GM12878 (cell line): ENCODE results near the gene DPM2. TPM values are rescaled to one million over a fixed set of nuclear protein-coding genes. Genes with fewer than 3 reads are reported as not detected.

ENCODE experiments used
- ATAC-seq: fragments of 200-7000 bp; cut with Tn5 transposase; 3 replicates; pipeline ENCODE4 v1.9.1; 2020; ENCODE audit warnings: mild to moderate bottlenecking, moderate library complexity
- BruUV-seq: library from RNA; stranded (reverse); fragments of 400-500 nt; replicated peaks from 2 replicates; lab custom pipeline; 2021; lab: Mats Ljungman, UMichigan
- CTCF ChIA-PET: fragments of 300-600 bp; sonication (Branson Sonifier 250); formaldehyde crosslinking; extraction: SDS; loops from one replicate; lab custom pipeline; 2021; ENCODE audit warnings: inconsistent platforms; lab: Yijun Ruan, JAX
- POLR2A ChIA-PET: fragments of 350-600 bp; formaldehyde crosslinking; extraction: SDS; loops from one replicate; lab custom pipeline; 2021; ENCODE audit warnings: inconsistent platforms; lab: Charles Lee
- RAD21 ChIA-PET: fragments of 300-600 bp; sonication (Branson Sonifier 250); formaldehyde crosslinking; loops from one replicate; lab custom pipeline; 2023; ENCODE audit warnings: antibody characterized with exemption; ENCODE audit not compliant: unreplicated experiment; lab: Charles Lee
- SMC1A ChIA-PET: fragments of 300-600 bp; sonication (Branson Sonifier 250); formaldehyde crosslinking; loops from one replicate; lab custom pipeline; 2023; ENCODE audit not compliant: unreplicated experiment, uncharacterized antibody; lab: Charles Lee
- DNase-seq: peaks from one replicate; pipeline ENCODE4 v3.0.0-alpha.2; 2011; ENCODE audit warnings: low read depth, low spot score
- FAIRE-seq: peaks from 3 replicates; lab custom pipeline; 2011; peaks lifted over from hg19 to GRCh38; lab: Jason Lieb, UNC
- H2AFZ ChIP-seq: 2 replicates; pipeline ENCODE4 v1.6.0; 2011; ENCODE audit warnings: low read depth, low read length, control low read depth; ENCODE audit not compliant: control insufficient read depth
- H3K27ac ChIP-seq: 2 replicates; pipeline ENCODE4 v1.5.1; 2011; ENCODE audit warnings: control low read depth; ENCODE audit not compliant: control insufficient read depth, insufficient read depth
- H3K27me3 ChIP-seq, 2 experiments: replicated peaks in 1 of 2; 2 replicates each; pipeline versions ENCODE4 v1.6.0 to v1.6.1; 2011; ENCODE audit warnings: low read length in 1 of 2; ENCODE audit not compliant: control insufficient read depth in 2 of 2, insufficient read depth in 2 of 2
- H3K36me3 ChIP-seq, 2 experiments: 2 replicates each; pipeline ENCODE4 v1.5.1; 2011; ENCODE audit warnings: low read length in 1 of 2; ENCODE audit not compliant: control insufficient read depth in 2 of 2, insufficient read depth in 2 of 2
- H3K4me1 ChIP-seq: 2 replicates; pipeline ENCODE4 v1.6.1; 2011; ENCODE audit warnings: mild to moderate bottlenecking, low read length, moderate library complexity, mixed read lengths; ENCODE audit not compliant: control insufficient read depth, insufficient read depth
- H3K4me2 ChIP-seq: 2 replicates; pipeline ENCODE4 v1.6.0; 2011; ENCODE audit warnings: control low read depth; ENCODE audit not compliant: control insufficient read depth, insufficient read depth
- H3K4me3 ChIP-seq: fragments of 200-600 bp; sonication (generic); 2 replicates; pipeline ENCODE4 v1.5.1; 2016
- H3K79me2 ChIP-seq: 2 replicates; pipeline ENCODE4 v1.6.0; 2011; ENCODE audit warnings: low read length; ENCODE audit not compliant: control insufficient read depth, insufficient read depth
- H3K9ac ChIP-seq: 2 replicates; pipeline ENCODE4 v1.8.0; 2011; ENCODE audit warnings: low read length, control low read depth, mixed read lengths; ENCODE audit not compliant: control insufficient read depth, insufficient read depth
- H3K9me3 ChIP-seq: replicated peaks from 3 replicates; pipeline ENCODE4 v1.5.1; 2011; ENCODE audit warnings: mild to moderate bottlenecking, low read length; ENCODE audit not compliant: control insufficient read depth, insufficient read depth
- H4K20me1 ChIP-seq: 2 replicates; pipeline ENCODE4 v1.6.0; 2011; ENCODE audit not compliant: control insufficient read depth, insufficient read depth
- CHD4 ChIP-seq: fragments of 200-600 bp; sonication (generic); IDR thresholded peaks from 2 replicates; pipeline ENCODE4 v1.6.1; 2016; ENCODE audit warnings: mild to moderate bottlenecking
- CREM ChIP-seq: IDR thresholded peaks from 2 replicates; pipeline ENCODE4 v1.6.1; 2014; ENCODE audit warnings: antibody characterized with exemption, low read depth
- FOXM1 ChIP-seq: IDR thresholded peaks from 2 replicates; pipeline ENCODE4 v1.6.1; 2012; ENCODE audit warnings: low read depth, mild to moderate bottlenecking, inconsistent platforms, low read length, moderate library complexity
- NFYB ChIP-seq: IDR thresholded peaks from 2 replicates; pipeline ENCODE4 v1.6.1; 2011; ENCODE audit warnings: low read depth, mild to moderate bottlenecking, low read length, improper control_type of control experiment, moderate library complexity; ENCODE audit not compliant: insufficient read depth
- SMAD1 ChIP-seq: fragments of 450-650 bp; IDR thresholded peaks from 2 replicates; pipeline ENCODE4 v1.6.1; 2018; ENCODE audit warnings: mild to moderate bottlenecking, low read depth; ENCODE audit not compliant: partially characterized antibody
- SMC3 ChIP-seq: IDR thresholded peaks from 2 replicates; pipeline ENCODE4 v1.6.1; 2011; ENCODE audit warnings: low read length, improper control_type of control experiment, borderline replicate concordance
- TARDBP ChIP-seq: IDR thresholded peaks from 2 replicates; pipeline ENCODE4 v1.6.1; 2016; ENCODE audit warnings: borderline replicate concordance
- TCF3 ChIP-seq: IDR thresholded peaks from 2 replicates; pipeline ENCODE4 v1.6.1; 2012; ENCODE audit warnings: low read depth, mild to moderate bottlenecking, low read length, borderline replicate concordance; ENCODE audit not compliant: insufficient read depth
- WGBS: methylation state at CpG from one replicate; pipeline ENCODE4 v1.1.6; 2016; ENCODE audit warnings: low lambda C conversion rate; ENCODE audit not compliant: insufficient replicate concordance, insufficient coverage; ENCODE audit errors: missing lambda C conversion rate; 5-methylcytosine and 5-hydroxymethylcytosine counted together
- in situ Hi-C: fragments of 300-500 bp; cut with MboI; formaldehyde crosslinking; loops from 9 replicates; pipeline ENCODE4 v1.14.3; 2018; ENCODE audit warnings: mixed read lengths
- intact Hi-C: fragments of 100-400 bp; cut with micrococcal nuclease; formaldehyde crosslinking; loops from one replicate; pipeline ENCODE4 v1.14.2; 2022; ENCODE audit not compliant: unreplicated experiment
- polyA plus RNA-seq, 11 experiments: library from polyadenylated mRNA; depleted of rRNA in 4 of 11; unstranded in 6 of 11; stranded (reverse) in 5 of 11; fragments of >200 nt; fragmentation: Nextera tagmentation in 4 of 11; fragmentation: Illumina TruSeq in 1 of 11; extraction: Ambion mirVana in 4 of 11; extraction: Trizol in 1 of 11; gene quantifications; 1 replicate in 1 of 11; 2 replicates in 10 of 11; pipeline versions ENCODE4 v1.2.1 to v1.2.3, GENCODE V29; 2011 to 2016; ENCODE audit warnings: inconsistent platforms in 2 of 11, missing spikeins in 2 of 11, low read depth in 1 of 11
- total RNA-seq, 4 experiments: library from RNA; depleted of rRNA in 3 of 4; stranded (reverse); fragments of >200 nt in 3 of 4; fragmentation: Illumina TruSeq in 1 of 4; extraction: Trizol in 1 of 4; gene quantifications; 2 replicates each; pipeline versions ENCODE4 v1.2.1 to v1.2.3, GENCODE V29; 2013 to 2021
- TF ChIP-seq, protein P1 (sequence below), 3 experiments: IDR thresholded peaks in 2 of 3; conservative IDR thresholded peaks in 1 of 3; 2 replicates each; pipeline ENCODE4 v1.5.1; 2011; ENCODE audit warnings: low read depth in 3 of 3, low read length in 3 of 3, mild to moderate bottlenecking in 3 of 3, control low read depth in 2 of 3, moderate library complexity in 2 of 3, inconsistent platforms in 1 of 3, mixed read lengths in 1 of 3; ENCODE audit not compliant: control insufficient read depth in 2 of 3, insufficient read depth in 1 of 3; ENCODE audit errors: extremely low read depth in 1 of 3
- TF ChIP-seq, protein P2 (sequence below): fragments of 450-650 bp; IDR thresholded peaks from 2 replicates; pipeline ENCODE4 v1.6.1; 2017; ENCODE audit warnings: mild to moderate bottlenecking, moderate library complexity

Gene DPM2
- total and polyA plus RNA-seq, 10 of the 15 experiments (the other 5 are each of a cell fraction or from before 2014, with no cell fraction given) = 22.7 to 77.9 (median 44.7) TPM

DNA sequence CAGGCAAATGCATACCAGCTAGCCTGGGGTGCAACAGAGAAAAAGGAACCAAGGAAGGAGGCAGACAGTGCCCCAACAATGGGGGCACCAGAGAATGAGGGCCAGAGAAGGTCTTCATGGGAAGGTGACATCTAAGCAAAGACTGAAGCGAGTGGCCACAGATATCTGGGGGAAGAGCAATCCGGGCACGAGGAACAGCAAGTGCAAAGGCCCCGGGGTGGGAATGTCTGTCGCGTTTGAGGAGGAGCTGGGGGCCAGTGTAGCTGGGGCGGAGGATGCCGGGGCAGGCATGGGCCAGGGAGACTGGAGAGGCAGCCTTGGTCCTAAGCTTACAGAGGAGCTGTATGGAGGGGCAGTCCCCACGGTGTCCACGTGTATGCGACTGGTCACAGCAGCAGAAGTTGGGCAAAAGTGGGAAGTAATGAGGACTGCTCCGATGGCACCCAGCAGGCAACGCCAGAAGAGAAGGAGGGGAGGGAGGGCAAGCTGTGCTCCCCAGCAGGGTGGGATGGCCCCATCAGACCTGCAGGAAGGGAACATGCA is 24.0 kb upstream of the DPM2 start:
- no peak overlapping the region for H3K9ac ChIP-seq
- H3K4me1 ChIP-seq = peaks cover 12% of the 10 kb centered on the region
- no peaks in the 10 kb centered on the region; the same call in none of the 2 replicates for H3K79me2 ChIP-seq
- BruUV-seq = no TSS peak
- no peak overlapping the region for H3K27ac ChIP-seq
- no peaks in the 10 kb centered on the region for H3K27me3 ChIP-seq
- in situ Hi-C loops (loop anchor here (10.0 kb wide), 1 partner anchor 73 kb away; no protein-coding TSS in a partner anchor), intact Hi-C loops (no loop called here)
- FAIRE-seq (no peak), ATAC-seq (no peak), DNase-seq (no peak)
- no peak overlapping the region for H3K4me2 ChIP-seq
- TF ChIP-seq NFYB = no peak
- TF ChIP-seq CREM = no peak
- no peak overlapping the region for H2AFZ ChIP-seq
- H3K36me3 ChIP-seq = no peaks in the 10 kb centered on the region; a peak in 2 of 4 replicates
- SMC1A ChIA-PET = no interaction called here
- over 99% methylated on average over 13 of the region's 13 CpGs for WGBS
- RAD21 ChIA-PET = interaction anchor here (0.6 kb wide), 1 partner anchor 66 kb away, joined by 4 read pairs; no protein-coding TSS in a partner anchor
- no peaks in the 10 kb centered on the region for H4K20me1 ChIP-seq
- H3K4me3 ChIP-seq = no peak overlapping the region
- POLR2A ChIA-PET = interaction anchor here (1.2 kb wide), 1 partner anchor 9 kb away, joined by 3 read pairs; no protein-coding TSS in a partner anchor
- CTCF ChIA-PET = interaction anchor here (1.0 kb wide), 1 partner anchor 73 kb away, joined by 3 read pairs; no protein-coding TSS in a partner anchor
- H3K9me3 ChIP-seq = no peaks in the 10 kb centered on the region

DNA sequence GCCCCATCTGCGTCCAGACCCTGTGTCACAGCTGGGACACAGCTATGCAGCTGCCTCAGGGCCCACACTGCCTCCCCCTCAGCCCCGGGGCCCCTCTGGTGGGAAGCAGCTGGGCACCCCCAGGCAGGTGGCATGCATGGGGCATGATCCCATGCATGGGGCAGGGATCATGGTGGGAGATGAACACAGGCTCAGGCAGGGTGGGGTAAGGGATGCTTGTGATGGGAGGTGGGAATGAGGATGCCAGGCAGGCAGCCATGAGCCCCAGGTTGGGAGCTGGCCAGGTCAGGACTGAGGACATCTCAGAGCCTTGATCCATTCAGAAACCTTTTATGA is 23.5 kb upstream of the DPM2 start:
- Histone ChIP-seq H3K4me1 (peaks cover 12% of the 10 kb centered on the region), H3K79me2 (no peaks in the 10 kb centered on the region; the same call in none of the 2 replicates), H2AFZ (no peak overlapping the region), H3K4me2 (no peak overlapping the region), H3K9me3 (no peaks in the 10 kb centered on the region), H3K4me3 (no peak overlapping the region), H4K20me1 (no peaks in the 10 kb centered on the region), H3K36me3 (no peaks in the 10 kb centered on the region; a peak in 2 of 4 replicates), H3K27ac (no peak overlapping the region), H3K9ac (no peak overlapping the region), H3K27me3 (no peaks in the 10 kb centered on the region)
- ATAC-seq (no peak), FAIRE-seq (no peak), DNase-seq (no peak)
- ChIA-PET POLR2A (interaction anchor here (0.7 to 1.2 kb wide), 2 partner anchors 9 to 24 kb away, joined by 3 read pairs; no protein-coding TSS in a partner anchor), SMC1A (no interaction called here), RAD21 (interaction anchor here (1.1 kb wide), 1 partner anchor 74 kb away, joined by 3 read pairs; no protein-coding TSS in a partner anchor), CTCF (interaction anchor here (1.0 to 1.1 kb wide), 2 partner anchors 17 to 74 kb away, joined by 3 read pairs; no protein-coding TSS in a partner anchor)
- intact Hi-C loops = no loop called here
- in situ Hi-C loops = loop anchor here (10.0 kb wide), 1 partner anchor 74 kb away; no protein-coding TSS in a partner anchor
- WGBS = 69% methylated on average over 2 of the region's 2 CpGs
- BruUV-seq = no TSS peak
- TF ChIP-seq, protein P1, sequence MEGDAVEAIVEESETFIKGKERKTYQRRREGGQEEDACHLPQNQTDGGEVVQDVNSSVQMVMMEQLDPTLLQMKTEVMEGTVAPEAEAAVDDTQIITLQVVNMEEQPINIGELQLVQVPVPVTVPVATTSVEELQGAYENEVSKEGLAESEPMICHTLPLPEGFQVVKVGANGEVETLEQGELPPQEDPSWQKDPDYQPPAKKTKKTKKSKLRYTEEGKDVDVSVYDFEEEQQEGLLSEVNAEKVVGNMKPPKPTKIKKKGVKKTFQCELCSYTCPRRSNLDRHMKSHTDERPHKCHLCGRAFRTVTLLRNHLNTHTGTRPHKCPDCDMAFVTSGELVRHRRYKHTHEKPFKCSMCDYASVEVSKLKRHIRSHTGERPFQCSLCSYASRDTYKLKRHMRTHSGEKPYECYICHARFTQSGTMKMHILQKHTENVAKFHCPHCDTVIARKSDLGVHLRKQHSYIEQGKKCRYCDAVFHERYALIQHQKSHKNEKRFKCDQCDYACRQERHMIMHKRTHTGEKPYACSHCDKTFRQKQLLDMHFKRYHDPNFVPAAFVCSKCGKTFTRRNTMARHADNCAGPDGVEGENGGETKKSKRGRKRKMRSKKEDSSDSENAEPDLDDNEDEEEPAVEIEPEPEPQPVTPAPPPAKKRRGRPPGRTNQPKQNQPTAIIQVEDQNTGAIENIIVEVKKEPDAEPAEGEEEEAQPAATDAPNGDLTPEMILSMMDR (IDR thresholded peaks at IDR 0.05 in 2 of 3, conservative IDR thresholded peaks at IDR 0.05 in 1 of 3; ENCODE audit: control insufficient read depth in 2 of 3, extremely low read depth in 1 of 3, insufficient read depth in 1 of 3, low read depth in 3 of 3, low read length in 3 of 3) = no peak
- TF ChIP-seq FOXM1 = no peak
- TF ChIP-seq TCF3 = no peak
- TF ChIP-seq TARDBP = no peak
- no peak for TF ChIP-seq CHD4
- no peak for TF ChIP-seq SMAD1
- TF ChIP-seq, protein P2, sequence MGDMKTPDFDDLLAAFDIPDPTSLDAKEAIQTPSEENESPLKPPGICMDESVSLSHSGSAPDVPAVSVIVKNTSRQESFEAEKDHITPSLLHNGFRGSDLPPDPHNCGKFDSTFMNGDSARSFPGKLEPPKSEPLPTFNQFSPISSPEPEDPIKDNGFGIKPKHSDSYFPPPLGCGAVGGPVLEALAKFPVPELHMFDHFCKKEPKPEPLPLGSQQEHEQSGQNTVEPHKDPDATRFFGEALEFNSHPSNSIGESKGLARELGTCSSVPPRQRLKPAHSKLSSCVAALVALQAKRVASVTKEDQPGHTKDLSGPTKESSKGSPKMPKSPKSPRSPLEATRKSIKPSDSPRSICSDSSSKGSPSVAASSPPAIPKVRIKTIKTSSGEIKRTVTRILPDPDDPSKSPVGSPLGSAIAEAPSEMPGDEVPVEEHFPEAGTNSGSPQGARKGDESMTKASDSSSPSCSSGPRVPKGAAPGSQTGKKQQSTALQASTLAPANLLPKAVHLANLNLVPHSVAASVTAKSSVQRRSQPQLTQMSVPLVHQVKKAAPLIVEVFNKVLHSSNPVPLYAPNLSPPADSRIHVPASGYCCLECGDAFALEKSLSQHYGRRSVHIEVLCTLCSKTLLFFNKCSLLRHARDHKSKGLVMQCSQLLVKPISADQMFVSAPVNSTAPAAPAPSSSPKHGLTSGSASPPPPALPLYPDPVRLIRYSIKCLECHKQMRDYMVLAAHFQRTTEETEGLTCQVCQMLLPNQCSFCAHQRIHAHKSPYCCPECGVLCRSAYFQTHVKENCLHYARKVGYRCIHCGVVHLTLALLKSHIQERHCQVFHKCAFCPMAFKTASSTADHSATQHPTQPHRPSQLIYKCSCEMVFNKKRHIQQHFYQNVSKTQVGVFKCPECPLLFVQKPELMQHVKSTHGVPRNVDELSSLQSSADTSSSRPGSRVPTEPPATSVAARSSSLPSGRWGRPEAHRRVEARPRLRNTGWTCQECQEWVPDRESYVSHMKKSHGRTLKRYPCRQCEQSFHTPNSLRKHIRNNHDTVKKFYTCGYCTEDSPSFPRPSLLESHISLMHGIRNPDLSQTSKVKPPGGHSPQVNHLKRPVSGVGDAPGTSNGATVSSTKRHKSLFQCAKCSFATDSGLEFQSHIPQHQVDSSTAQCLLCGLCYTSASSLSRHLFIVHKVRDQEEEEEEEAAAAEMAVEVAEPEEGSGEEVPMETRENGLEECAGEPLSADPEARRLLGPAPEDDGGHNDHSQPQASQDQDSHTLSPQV = no peak
- TF ChIP-seq SMC3 = no peak
